GM21717 (cell line): Measurements from ENCODE around the gene SYT2.

Source experiments
- ATAC-seq: cut with Tn5 transposase; IDR thresholded peaks from one replicate; pipeline ENCODE4 v1.9.1; 2021; ENCODE audit warnings: mild to moderate bottlenecking, moderate library complexity; ENCODE audit not compliant: unreplicated experiment

Gene SYT2

GRCh38 chr1:202706851-202707250 is 3.4 kb downstream of the SYT2 start:
- ATAC-seq, result no peak

GRCh38 chr1:202704601-202705000 is 5.7 kb downstream of the SYT2 start:
- ATAC-seq, result no peak

GRCh38 chr1:202703191-202703590 is 7.1 kb downstream of the SYT2 start:
- ATAC-seq, result no peak

- no peak for ATAC-seq
Measured at GRCh38 chr1:202702088-202702487, 8.2 kb downstream of the SYT2 start.

GRCh38 chr1:202701200-202701599 is 9.1 kb downstream of the SYT2 start:
- no peak for ATAC-seq

GRCh38 chr1:202700061-202700460 is 10.2 kb downstream of the SYT2 start:
- no peak for ATAC-seq

GRCh38 chr1:202698276-202698675 is 12.0 kb downstream of the SYT2 start:
- no peak for ATAC-seq

GRCh38 chr1:202697038-202697437 is 13.2 kb downstream of the SYT2 start:
- ATAC-seq, result no peak

GRCh38 chr1:202694314-202694713 is 15.9 kb downstream of the SYT2 start:
- ATAC-seq, result no peak

- no peak for ATAC-seq
Measured at GRCh38 chr1:202692959-202693555, 17.2 kb downstream of the SYT2 start.

- ATAC-seq, result no peak
Measured at GRCh38 chr1:202691816-202692215, 18.4 kb downstream of the SYT2 start.

- no peak for ATAC-seq
Measured at GRCh38 chr1:202689493-202690342, 20.5 kb downstream of the SYT2 start.

GRCh38 chr1:202689082-202689481 is 21.2 kb downstream of the SYT2 start:
- ATAC-seq, result no peak

GRCh38 chr1:202688401-202688800 is 21.9 kb downstream of the SYT2 start:
- ATAC-seq, result no peak

GRCh38 chr1:202687798-202688197 is 22.5 kb downstream of the SYT2 start:
- no peak for ATAC-seq

- ATAC-seq, result no peak
Measured at GRCh38 chr1:202687370-202687769, 22.9 kb downstream of the SYT2 start.

- ATAC-seq, result no peak
Measured at GRCh38 chr1:202685641-202686040, 24.6 kb downstream of the SYT2 start.

- ATAC-seq, result no peak
Measured at GRCh38 chr1:202684716-202685115, 25.5 kb downstream of the SYT2 start.

- ATAC-seq, result no peak
Measured at GRCh38 chr1:202683029-202683428, 27.2 kb downstream of the SYT2 start.

- ATAC-seq, result no peak
Measured at GRCh38 chr1:202682477-202682876, 27.8 kb downstream of the SYT2 start.

- ATAC-seq, result no peak
Measured at GRCh38 chr1:202681736-202682420, 28.4 kb downstream of the SYT2 start.
